ENCODE results near the gene SCAMP4.
A peak's percentile ranks its signal among the peaks of the same experiment; 100 is the strongest.
"Not testable (repeated sequence)": the region's sequence is repeated elsewhere in the genome, so short reads cannot be mapped to it uniquely, and the experiment has no call there.

Gene SCAMP4

GRCh38 chr19:1867349-1867724 lies 37.9 kb upstream of the SCAMP4 start:
- DNase-seq = no peak

- no peak for DNase-seq
Observed at GRCh38 chr19:1868971-1869370, 36.2 kb upstream of the SCAMP4 start.

- DNase-seq = no peak
Observed at GRCh38 chr19:1871140-1871597, 34.0 kb upstream of the SCAMP4 start.

GRCh38 chr19:1871630-1872029 lies 33.6 kb upstream of the SCAMP4 start:
- no peak for DNase-seq

GRCh38 chr19:1872807-1873523 lies 32.2 kb upstream of the SCAMP4 start:
- DNase-seq = no peak

GRCh38 chr19:1873524-1874473 lies 31.4 kb upstream of the SCAMP4 start:
- no peak for DNase-seq

- peak; percentile 61 for DNase-seq
Observed at GRCh38 chr19:1874554-1875185, 30.5 kb upstream of the SCAMP4 start.

- not testable (repeated sequence) for DNase-seq
Observed at GRCh38 chr19:1875265-1875645, 29.9 kb upstream of the SCAMP4 start.

GRCh38 chr19:1875646-1876495 lies 29.3 kb upstream of the SCAMP4 start:
- DNase-seq = peak; percentile 94

GRCh38 chr19:1876496-1877279 lies 28.5 kb upstream of the SCAMP4 start:
- DNase-seq = not testable (repeated sequence)

GRCh38 chr19:1877280-1877660 lies 27.9 kb upstream of the SCAMP4 start:
- DNase-seq = not testable (repeated sequence)

GRCh38 chr19:1878583-1878982 lies 26.6 kb upstream of the SCAMP4 start:
- not testable (repeated sequence) for DNase-seq

GRCh38 chr19:1879982-1880381 lies 25.2 kb upstream of the SCAMP4 start:
- not testable (repeated sequence) for DNase-seq

GRCh38 chr19:1880611-1881392 lies 24.4 kb upstream of the SCAMP4 start:
- no peak for DNase-seq

GRCh38 chr19:1881393-1882088 lies 23.7 kb upstream of the SCAMP4 start:
- DNase-seq = not testable (repeated sequence)

- peak; percentile 72 for DNase-seq
Observed at GRCh38 chr19:1882089-1882785, 23.0 kb upstream of the SCAMP4 start.

GRCh38 chr19:1882786-1883692 lies 22.2 kb upstream of the SCAMP4 start:
- peak; percentile 57 for DNase-seq

- DNase-seq = no peak
Observed at GRCh38 chr19:1883784-1884183, 21.4 kb upstream of the SCAMP4 start.

Data from activated CD8-positive, alpha-beta memory T cell treated with anti-CD3 and anti-CD28 coated beads, Interleukin-2, amount 50 U/mL, for 48 hours (primary cell).